C4-2B (cell line): Measurements from ENCODE around the gene PARD3.

ENCODE experiments used
- CTCF ChIP-seq: fragments of 450-650 bp; conservative IDR thresholded peaks from 2 replicates; pipeline ENCODE4 v1.5.1; 2017; ENCODE audit warnings: mild to moderate bottlenecking
- ZFX ChIP-seq: fragments of 450-650 bp; IDR thresholded peaks from 2 replicates; pipeline ENCODE4 v1.6.1; 2017

GRCh38 chr10:34080485-34081346 is 734.4 kb downstream of the PARD3 start:
- TF ChIP-seq CTCF (no peak), ZFX (no peak)
